Stomach (tissue), 9 donors: ENCODE results near the gene PTBP1. TPM values are rescaled to one million over a fixed set of nuclear protein-coding genes. Genes with fewer than 3 reads are reported as not detected.

Experiments used
- DNase-seq, 2 donors: peaks; one replicate each; pipeline versions ENCODE4 v3.0.0 to v3.0.0-alpha.2; 2013 to 2019
- H3K27ac ChIP-seq, 5 donors: fragments of 200-600 bp in 4 of 5; sonication (generic) in 4 of 5; one replicate each; pipeline ENCODE4 v1.5.1; 2013 to 2019; ENCODE audit warnings: mild to moderate bottlenecking in 1 of 5, moderate library complexity in 1 of 5
- H3K27me3 ChIP-seq, 3 donors: fragments of 200-600 bp; sonication (generic); one replicate each; pipeline ENCODE4 v1.5.1; 2017 to 2019; ENCODE audit warnings: mixed run types in 1 of 3
- H3K36me3 ChIP-seq, 4 donors: fragments of 200-600 bp; sonication (generic); 1 replicate in 3 of 4; 2 replicates in 1 of 4; pipeline ENCODE4 v1.5.1; 2016 to 2019
- H3K4me1 ChIP-seq, 4 donors: fragments of 200-600 bp; sonication (generic); one replicate each; pipeline ENCODE4 v1.5.1; 2016 to 2019
- H3K4me3 ChIP-seq, 4 donors: fragments of 200-600 bp; sonication (generic) in 3 of 4; one replicate each; pipeline ENCODE4 v1.5.1; 2016 to 2019; ENCODE audit warnings: mild to moderate bottlenecking in 1 of 4
- H3K9me3 ChIP-seq, 4 donors: fragments of 200-600 bp; sonication (generic); one replicate each; pipeline ENCODE4 v1.5.1; 2016 to 2019
- EP300 ChIP-seq: sonication (generic); formaldehyde crosslinking; IDR thresholded peaks from one replicate; pipeline ENCODE4 v1.6.1; 2017; ENCODE audit warnings: antibody characterized with exemption
- POLR2A ChIP-seq, 4 donors: fragments of 450-650 bp; IDR thresholded peaks; one replicate each; pipeline ENCODE4 v1.6.1; 2016; ENCODE audit warnings: antibody characterized with exemption in 4 of 4, control low read depth in 2 of 4, mild to moderate bottlenecking in 1 of 4, moderate library complexity in 1 of 4
- POLR2AphosphoS5 ChIP-seq, 3 donors: sonication (generic); formaldehyde crosslinking; IDR thresholded peaks; one replicate each; pipeline ENCODE4 v1.6.1; 2016; ENCODE audit warnings: antibody characterized with exemption in 3 of 3
- WGBS, 5 donors: extraction: QIAGEN DNeasy Blood & Tissue Kit in 3 of 5; methylation state at CpG; one replicate each; pipeline versions ENCODE4 v1.1.5 to v1.1.7; 2013 to 2018; 5-methylcytosine and 5-hydroxymethylcytosine counted together
- intact Hi-C: fragments of 100-400 bp; cut with DNase I; formaldehyde crosslinking; loops from one replicate; pipeline ENCODE4 v1.15.1; 2023; ENCODE audit warnings: low total_unique reads
- polyA plus RNA-seq, 3 donors: library from polyadenylated mRNA; stranded (reverse); fragments of 200-250 nt; gene quantifications; one replicate each; pipeline ENCODE4 v1.2.3, GENCODE V29; 2013
- total RNA-seq, 5 donors: library from RNA; depleted of rRNA; stranded (reverse); fragments of >200 nt; gene quantifications; one replicate each; pipeline versions ENCODE4 v1.1.0 to v1.2.3, GENCODE V29; 2014 to 2016
- TF ChIP-seq, protein P1 (sequence below), 7 experiments: fragments of 450-650 bp in 4 of 7; fragments of 200-600 bp in 3 of 7; sonication (generic) in 3 of 7; IDR thresholded peaks; one replicate each; pipeline ENCODE4 v1.5.1; 2016 to 2019; ENCODE audit warnings: antibody characterized with exemption in 7 of 7, control low read depth in 2 of 7, mild to moderate bottlenecking in 1 of 7
- donor health status: healthy with polysubstance abuse.
- donor health status: Bipolar disorder and iron deficiency.
- donor health status: healthy.

The PTBP1 gene
- total and polyA plus RNA-seq, 8 donors: 74.8 to 539 (median 119) TPM

DNA sequence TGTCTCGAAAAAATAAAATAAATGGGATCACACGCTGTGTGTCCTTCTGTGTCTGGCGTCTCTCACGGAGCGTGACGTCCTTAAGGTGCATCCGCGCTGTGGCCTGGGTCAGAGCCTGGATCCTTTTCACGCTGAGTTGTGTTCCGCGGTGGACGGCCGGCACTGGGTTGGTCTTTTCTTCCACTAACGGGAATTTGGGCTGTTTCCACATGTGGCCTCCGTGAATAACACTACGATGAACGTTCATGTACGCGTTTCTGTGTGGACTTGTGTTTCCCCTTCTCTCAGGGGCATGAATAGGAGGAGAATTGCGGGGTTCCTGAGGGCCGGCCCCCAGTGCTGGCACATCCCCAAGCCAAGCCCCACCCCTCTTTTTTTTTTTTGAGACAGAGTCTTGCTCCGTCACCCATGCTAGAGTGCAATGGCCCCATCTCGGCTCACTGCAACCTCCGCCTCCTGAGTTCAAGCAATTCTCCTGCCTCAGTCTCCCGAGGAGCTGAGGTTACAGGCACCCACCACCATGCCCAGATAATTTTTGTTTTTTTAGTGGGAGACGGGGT, 6.2 kb upstream of the PTBP1 start:
- H3K4me1 ChIP-seq: peaks cover 8 to 27% (median 17%) of the 10 kb centered on the region in 4 donors
- TF ChIP-seq, protein P1, sequence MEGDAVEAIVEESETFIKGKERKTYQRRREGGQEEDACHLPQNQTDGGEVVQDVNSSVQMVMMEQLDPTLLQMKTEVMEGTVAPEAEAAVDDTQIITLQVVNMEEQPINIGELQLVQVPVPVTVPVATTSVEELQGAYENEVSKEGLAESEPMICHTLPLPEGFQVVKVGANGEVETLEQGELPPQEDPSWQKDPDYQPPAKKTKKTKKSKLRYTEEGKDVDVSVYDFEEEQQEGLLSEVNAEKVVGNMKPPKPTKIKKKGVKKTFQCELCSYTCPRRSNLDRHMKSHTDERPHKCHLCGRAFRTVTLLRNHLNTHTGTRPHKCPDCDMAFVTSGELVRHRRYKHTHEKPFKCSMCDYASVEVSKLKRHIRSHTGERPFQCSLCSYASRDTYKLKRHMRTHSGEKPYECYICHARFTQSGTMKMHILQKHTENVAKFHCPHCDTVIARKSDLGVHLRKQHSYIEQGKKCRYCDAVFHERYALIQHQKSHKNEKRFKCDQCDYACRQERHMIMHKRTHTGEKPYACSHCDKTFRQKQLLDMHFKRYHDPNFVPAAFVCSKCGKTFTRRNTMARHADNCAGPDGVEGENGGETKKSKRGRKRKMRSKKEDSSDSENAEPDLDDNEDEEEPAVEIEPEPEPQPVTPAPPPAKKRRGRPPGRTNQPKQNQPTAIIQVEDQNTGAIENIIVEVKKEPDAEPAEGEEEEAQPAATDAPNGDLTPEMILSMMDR (IDR thresholded peaks at IDR 0.05): no peak
- no peak for TF ChIP-seq POLR2A (IDR thresholded peaks at IDR 0.05)
- no peak for TF ChIP-seq POLR2AphosphoS5 (IDR thresholded peaks at IDR 0.05)
- TF ChIP-seq EP300: no peak
- intact Hi-C loops: no loop called here
- no peak for DNase-seq
- H3K27me3 ChIP-seq: no peaks in the 10 kb centered on the region
- peak overlapping the region in 4 of 5 donors; percentile 7 to 49 (median 46) for H3K27ac ChIP-seq
- H3K36me3 ChIP-seq: no peaks in the 10 kb centered on the region
- H3K9me3 ChIP-seq: no peaks in the 10 kb centered on the region
- 83 to 89% (median 85%) methylated on average over 26 of the region's 26 CpGs for WGBS, 5 donors
- no peak overlapping the region for H3K4me3 ChIP-seq

DNA sequence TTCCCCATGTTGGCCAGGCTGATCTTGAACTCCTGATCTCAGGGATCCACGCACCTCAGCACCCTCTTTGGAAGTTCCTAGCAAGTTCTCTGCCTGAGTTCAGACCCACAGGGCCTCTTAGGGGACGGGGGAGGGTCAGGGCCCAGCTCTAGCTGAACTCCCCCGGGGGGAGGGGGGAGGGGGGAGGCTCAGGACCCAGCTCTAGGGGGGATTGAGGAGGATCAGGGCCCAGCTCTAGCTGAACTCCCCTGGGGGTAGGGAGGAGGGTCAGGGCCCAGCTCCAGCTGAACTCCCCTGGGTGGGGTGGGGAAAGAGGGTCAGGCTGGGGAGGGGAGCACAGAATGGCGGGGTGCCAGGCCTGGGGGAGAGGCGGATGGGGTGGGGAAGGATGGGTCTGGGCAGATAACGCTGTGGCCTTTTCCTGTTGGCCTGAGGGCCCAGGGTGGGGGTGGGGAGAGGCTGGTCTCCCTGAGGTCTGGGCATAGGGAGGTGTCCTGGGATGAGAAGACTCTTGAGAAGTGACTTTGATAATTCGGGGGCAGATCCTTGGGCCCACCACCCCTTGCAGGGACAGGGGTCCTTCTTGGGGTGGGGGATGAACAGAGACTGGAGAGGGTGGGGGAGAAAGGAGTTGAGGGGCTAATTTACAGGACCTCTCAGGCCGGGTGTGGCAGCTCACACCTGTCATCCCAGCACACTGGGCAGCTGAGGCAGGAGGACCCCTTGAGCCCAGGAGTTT, 5.5 kb upstream of the PTBP1 start:
- TF ChIP-seq, protein P1 (IDR thresholded peaks at IDR 0.05): no peak
- TF ChIP-seq POLR2A (IDR thresholded peaks at IDR 0.05) (no peak), POLR2AphosphoS5 (IDR thresholded peaks at IDR 0.05) (no peak), EP300 (no peak)

DNA sequence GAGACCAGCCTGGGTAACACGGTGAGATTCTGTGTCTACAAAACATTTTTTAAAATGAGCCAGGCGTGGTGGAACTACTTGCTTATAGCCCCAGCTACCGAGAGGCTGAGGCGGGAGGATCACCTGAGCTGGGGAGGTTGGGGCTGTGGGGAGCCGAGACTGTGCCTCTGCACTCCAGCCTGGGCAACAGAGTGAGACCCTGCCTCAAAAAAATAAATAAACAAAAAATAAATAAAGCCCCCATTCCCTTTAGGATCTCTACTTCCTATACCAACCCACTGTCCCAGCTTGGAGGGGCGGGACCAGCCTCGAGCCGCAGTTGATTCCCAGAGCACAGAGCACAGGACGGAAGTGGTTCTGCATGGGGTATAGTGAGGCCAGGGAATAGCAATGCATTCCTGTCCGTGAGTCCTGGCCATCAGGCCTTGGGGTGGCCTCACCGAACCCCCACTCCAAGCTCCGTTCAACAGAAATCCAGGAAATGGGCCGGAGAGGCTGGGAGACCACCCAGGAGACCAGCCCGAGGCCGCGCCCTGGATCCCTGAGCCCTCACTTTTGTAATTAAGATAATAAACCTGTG, 4.9 kb upstream of the PTBP1 start:
- intact Hi-C loops: no loop called here
- no peaks in the 10 kb centered on the region for H3K27me3 ChIP-seq
- H3K4me3 ChIP-seq: no peak overlapping the region
- DNase-seq: no peak
- peak overlapping the region in 4 of 5 donors; percentile 4 to 49 (median 46) for H3K27ac ChIP-seq
- no peaks in the 10 kb centered on the region for H3K36me3 ChIP-seq
- peaks cover 12 to 32% (median 22%) of the 10 kb centered on the region in 4 donors for H3K4me1 ChIP-seq
- 64 to 81% (median 75%) methylated on average over 15 to 16 of the region's 16 CpGs for WGBS, 5 donors
- no peaks in the 10 kb centered on the region for H3K9me3 ChIP-seq
- TF ChIP-seq POLR2A (IDR thresholded peaks at IDR 0.05) (no peak), POLR2AphosphoS5 (IDR thresholded peaks at IDR 0.05) (no peak), EP300 (no peak)
- TF ChIP-seq, protein P1 (IDR thresholded peaks at IDR 0.05): no peak

More for the DNA sequence above, 5.5 kb upstream of the PTBP1 start:
- peaks cover 12 to 32% (median 22%) of the 10 kb centered on the region in 4 donors for H3K4me1 ChIP-seq
- no peaks in the 10 kb centered on the region for H3K27me3 ChIP-seq
- WGBS, 5 donors: 53 to 73% (median 62%) methylated on average over 8 of the region's 8 CpGs
- intact Hi-C loops: no loop called here
- H3K9me3 ChIP-seq: no peaks in the 10 kb centered on the region
- peak in 1 of 2 donors; percentile 44 for DNase-seq
- no peaks in the 10 kb centered on the region for H3K36me3 ChIP-seq
- H3K4me3 ChIP-seq: no peak overlapping the region
- H3K27ac ChIP-seq: peak overlapping the region in 4 of 5 donors; percentile 7 to 49 (median 46)

DNA sequence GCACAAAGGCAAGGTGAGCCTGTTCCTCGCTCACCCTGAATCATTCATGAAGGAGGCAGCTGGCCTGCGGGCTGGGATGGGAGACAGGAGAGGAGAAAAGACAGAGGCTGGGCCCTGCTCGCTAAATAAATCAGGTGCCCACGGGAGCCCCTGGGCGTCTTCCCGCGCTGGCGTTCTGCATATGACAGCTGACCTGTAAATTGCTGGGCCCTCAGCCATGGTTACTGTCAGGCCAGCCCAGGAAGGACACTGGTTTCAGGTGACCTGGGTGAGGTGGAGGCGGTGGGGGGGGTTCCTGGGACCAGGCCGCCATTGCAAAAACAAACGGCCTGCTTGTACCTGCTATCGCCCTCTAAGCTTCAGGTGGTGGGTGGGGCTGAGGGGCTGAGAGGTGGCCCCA, 3.4 kb upstream of the PTBP1 start:
- Histone ChIP-seq H3K27ac (no peak overlapping the region), H3K4me1 (peaks cover 14 to 32% (median 26%) of the 10 kb centered on the region in 4 donors), H3K4me3 (no peak overlapping the region), H3K36me3 (peaks cover 0 to under 1% (median 0%) of the 10 kb centered on the region in 4 donors), H3K9me3 (no peaks in the 10 kb centered on the region), H3K27me3 (no peaks in the 10 kb centered on the region)
- no peak for DNase-seq
- no peak for TF ChIP-seq POLR2A (IDR thresholded peaks at IDR 0.05)
- intact Hi-C loops: no loop called here
- WGBS, 5 donors: 89 to 94% (median 92%) methylated on average over 12 of the region's 12 CpGs
